HCT116 (cell line): ENCODE data around the gene OBSCN. TPM values are rescaled to one million over a fixed set of nuclear protein-coding genes. Genes with fewer than 3 reads are reported as not detected.

Experiments
- ATAC-seq: fragments of 200-7000 bp; cut with Tn5 transposase; 2 replicates; pipeline ENCODE4 v1.9.1; 2020; ENCODE audit warnings: mild to moderate bottlenecking, moderate library complexity
- BruUV-seq: library from RNA; stranded (reverse); fragments of 400-500 nt; replicated peaks from 2 replicates; lab custom pipeline; 2021; lab: Mats Ljungman, UMichigan
- CTCF ChIA-PET: fragments of 300-600 bp; sonication (Branson Sonifier 250); formaldehyde crosslinking; loops from one replicate; lab custom pipeline; 2021; ENCODE audit warnings: antibody characterized with exemption; lab: Charles Lee
- POLR2A ChIA-PET: fragments of 300-600, 350-600 bp; sonication (Branson Sonifier 250); formaldehyde crosslinking; loops from one replicate; lab custom pipeline; 2021; ENCODE audit warnings: antibody characterized with exemption; lab: Charles Lee
- RAD21 ChIA-PET, 2 experiments: fragments of 300-600 bp; sonication (Branson Sonifier 250); formaldehyde crosslinking; loops; one replicate each; lab custom pipeline; 2023; ENCODE audit warnings: low total read pairs in 2 of 2; ENCODE audit not compliant: uncharacterized antibody in 2 of 2, unreplicated experiment in 2 of 2, low non-redundant PET in 1 of 2; lab: Charles Lee
- DNase-seq: peaks from one replicate; pipeline ENCODE4 v3.0.0-alpha.2; 2010; ENCODE audit warnings: low read depth, low spot score
- H2AFZ ChIP-seq: fragments of 200-600 bp; shearing (Covaris generic), sonication (generic); 2 replicates; pipeline ENCODE4 v1.6.1; 2017; ENCODE audit warnings: low read depth, mixed run types, mixed read lengths, antibody characterized with exemption, low read length; ENCODE audit not compliant: poor library complexity, severe bottlenecking
- H3K27ac ChIP-seq: 2 replicates; pipeline ENCODE4 v1.5.1; 2012; ENCODE audit warnings: low read depth, low read length
- H3K27me3 ChIP-seq: fragments of 200-600 bp; sonication (generic); 2 replicates; pipeline ENCODE4 v1.6.1; 2016; ENCODE audit warnings: mixed run types, low read length, mixed read lengths; ENCODE audit not compliant: insufficient read depth
- H3K36me3 ChIP-seq, 2 experiments: fragments of 200-500 bp in 1 of 2; fragments of 200-600 bp in 1 of 2; sonication (Bioruptor generic) in 1 of 2; sonication (generic) in 1 of 2; 2 replicates each; pipeline versions ENCODE4 v1.5.1 to v1.6.1; 2014 to 2016; ENCODE audit warnings: low read length in 2 of 2, inconsistent platforms in 1 of 2, mixed read lengths in 1 of 2, mixed run types in 1 of 2; ENCODE audit not compliant: insufficient read depth in 2 of 2, control insufficient read depth in 1 of 2
- H3K4me1 ChIP-seq, 2 experiments: fragments of 200-600 bp in 1 of 2; sonication (generic) in 1 of 2; 2 replicates each; pipeline versions ENCODE4 v1.5.1 to v1.6.1; 2012 to 2017; ENCODE audit warnings: low read length in 2 of 2, inconsistent platforms in 1 of 2, mild to moderate bottlenecking in 1 of 2, mixed read lengths in 1 of 2, mixed run types in 1 of 2, moderate library complexity in 1 of 2; ENCODE audit not compliant: insufficient read depth in 2 of 2, control insufficient read depth in 1 of 2
- H3K4me2 ChIP-seq: fragments of 200-600 bp; sonication (generic); 2 replicates; pipeline ENCODE4 v1.6.1; 2017; ENCODE audit warnings: mixed run types, low read length, mixed read lengths
- H3K4me3 ChIP-seq, 2 experiments: fragments of 200-600 bp in 1 of 2; sonication (generic) in 1 of 2; replicated peaks in 1 of 2; 2 replicates each; pipeline ENCODE4 v1.5.1; 2011 to 2016; ENCODE audit warnings: low read length in 2 of 2, control low read depth in 1 of 2, low read depth in 1 of 2, mild to moderate bottlenecking in 1 of 2, mixed read lengths in 1 of 2, mixed run types in 1 of 2
- H3K79me2 ChIP-seq: fragments of 200-600 bp; sonication (generic); 2 replicates; pipeline ENCODE4 v1.6.1; 2017; ENCODE audit warnings: mild to moderate bottlenecking, mixed run types, low read length, moderate library complexity, mixed read lengths; ENCODE audit not compliant: insufficient read depth
- H3K9ac ChIP-seq: fragments of 200-600 bp; sonication (generic); 2 replicates; pipeline ENCODE4 v1.6.1; 2016; ENCODE audit warnings: low read length, mixed read lengths
- H3K9me2 ChIP-seq: fragments of 200-600 bp; sonication (generic), shearing (Covaris generic); 2 replicates; pipeline ENCODE4 v1.6.1; 2017; ENCODE audit warnings: mixed run types, mild to moderate bottlenecking, moderate library complexity; ENCODE audit not compliant: insufficient read depth
- H3K9me3 ChIP-seq, 2 experiments: fragments of 200-500 bp in 1 of 2; fragments of 200-600 bp in 1 of 2; sonication (Bioruptor generic) in 1 of 2; sonication (generic) in 1 of 2; 2 replicates each; pipeline ENCODE4 v1.6.1; 2014 to 2017; ENCODE audit warnings: low read length in 2 of 2, mixed read lengths in 2 of 2, inconsistent platforms in 1 of 2, low read depth in 1 of 2, mild to moderate bottlenecking in 1 of 2, mixed run types in 1 of 2, moderate library complexity in 1 of 2; ENCODE audit not compliant: control insufficient read depth in 1 of 2, insufficient read depth in 1 of 2
- H4K20me1 ChIP-seq: fragments of 200-600 bp; sonication (generic), shearing (Covaris generic); 2 replicates; pipeline ENCODE4 v1.6.1; 2017; ENCODE audit warnings: mixed run types, mild to moderate bottlenecking, moderate library complexity; ENCODE audit not compliant: insufficient read depth
- CBX3 ChIP-seq: IDR thresholded peaks from 2 replicates; pipeline ENCODE4 v1.6.1; 2012; ENCODE audit warnings: low read depth
- CEBPB ChIP-seq: IDR thresholded peaks from 2 replicates; pipeline ENCODE4 v1.6.1; 2012; ENCODE audit warnings: low read depth
- EGR1 ChIP-seq: IDR thresholded peaks from 2 replicates; pipeline ENCODE4 v1.6.1; 2012; ENCODE audit warnings: low read depth
- ELF1 ChIP-seq: IDR thresholded peaks from 2 replicates; pipeline ENCODE4 v1.6.1; 2012; ENCODE audit warnings: low read depth, borderline replicate concordance
- EZH2 ChIP-seq: fragments of 200-600 bp; sonication (generic); IDR thresholded peaks from 2 replicates; pipeline ENCODE4 v1.6.1; 2017; ENCODE audit warnings: antibody characterized with exemption, mixed run types
- FOSL1 ChIP-seq: IDR thresholded peaks from 2 replicates; pipeline ENCODE4 v1.6.1; 2012; ENCODE audit warnings: low read depth
- JUND ChIP-seq: IDR thresholded peaks from 2 replicates; pipeline ENCODE4 v1.6.1; 2012
- POLR2A ChIP-seq: IDR thresholded peaks from 2 replicates; pipeline ENCODE4 v1.7.0; 2011; ENCODE audit warnings: borderline replicate concordance; ENCODE audit not compliant: insufficient read depth, insufficient read length; ENCODE audit errors: extremely low read depth
- POLR2AphosphoS5 ChIP-seq: IDR thresholded peaks from 2 replicates; pipeline ENCODE4 v1.6.1; 2011; ENCODE audit warnings: mild to moderate bottlenecking, low read depth, low read length, moderate library complexity
- RAD21 ChIP-seq: IDR thresholded peaks from 2 replicates; pipeline ENCODE4 v1.6.1; 2012; ENCODE audit warnings: low read depth, mild to moderate bottlenecking
- SIN3A ChIP-seq: IDR thresholded peaks from 2 replicates; pipeline ENCODE4 v1.6.1; 2012; ENCODE audit warnings: low read depth
- SP1 ChIP-seq: IDR thresholded peaks from 2 replicates; pipeline ENCODE4 v1.6.1; 2012; ENCODE audit warnings: low read depth
- SRF ChIP-seq: IDR thresholded peaks from 2 replicates; pipeline ENCODE4 v1.6.1; 2012; ENCODE audit warnings: low read depth
- YY1 ChIP-seq: IDR thresholded peaks from 2 replicates; pipeline ENCODE4 v1.6.1; 2011; ENCODE audit warnings: low read length, low read depth, moderate library complexity, mild to moderate bottlenecking; ENCODE audit not compliant: insufficient replicate concordance; ENCODE audit errors: extremely low read depth
- ZFX ChIP-seq: fragments of 450-650 bp; IDR thresholded peaks from 2 replicates; pipeline ENCODE4 v1.6.1; 2017
- ZNF274 ChIP-seq: fragments of 200-500 bp; sonication (Bioruptor generic); IDR thresholded peaks from 2 replicates; pipeline ENCODE4 v1.6.1; 2014; ENCODE audit warnings: mild to moderate bottlenecking, low read depth, low read length, inconsistent platforms
- intact Hi-C: fragments of 100-400 bp; cut with micrococcal nuclease; formaldehyde crosslinking; loops from 2 replicates; pipeline ENCODE4 v1.10.0; 2022
- total RNA-seq: library from RNA; stranded (reverse); gene quantifications from one replicate; pipeline ENCODE4 v1.2.1, GENCODE V29; 2021; ENCODE audit not compliant: unreplicated experiment
- TF ChIP-seq, protein P1 (sequence below): IDR thresholded peaks from 2 replicates; pipeline ENCODE4 v1.6.1; 2012
- TF ChIP-seq, protein P2 (sequence below): IDR thresholded peaks from 2 replicates; pipeline ENCODE4 v1.6.1; 2012
- TF ChIP-seq, protein P3 (sequence below): IDR thresholded peaks from 2 replicates; pipeline ENCODE4 v1.6.1; 2012; ENCODE audit warnings: low read depth
- TF ChIP-seq, protein P4 (sequence below): IDR thresholded peaks from 2 replicates; pipeline ENCODE4 v1.6.1; 2011; ENCODE audit warnings: mild to moderate bottlenecking, low read length, moderate library complexity; ENCODE audit not compliant: insufficient replicate concordance; ENCODE audit errors: extremely low read depth

OBSCN gene
- total RNA-seq, 1 experiment from 2014 or later: 16.6 TPM

DNA sequence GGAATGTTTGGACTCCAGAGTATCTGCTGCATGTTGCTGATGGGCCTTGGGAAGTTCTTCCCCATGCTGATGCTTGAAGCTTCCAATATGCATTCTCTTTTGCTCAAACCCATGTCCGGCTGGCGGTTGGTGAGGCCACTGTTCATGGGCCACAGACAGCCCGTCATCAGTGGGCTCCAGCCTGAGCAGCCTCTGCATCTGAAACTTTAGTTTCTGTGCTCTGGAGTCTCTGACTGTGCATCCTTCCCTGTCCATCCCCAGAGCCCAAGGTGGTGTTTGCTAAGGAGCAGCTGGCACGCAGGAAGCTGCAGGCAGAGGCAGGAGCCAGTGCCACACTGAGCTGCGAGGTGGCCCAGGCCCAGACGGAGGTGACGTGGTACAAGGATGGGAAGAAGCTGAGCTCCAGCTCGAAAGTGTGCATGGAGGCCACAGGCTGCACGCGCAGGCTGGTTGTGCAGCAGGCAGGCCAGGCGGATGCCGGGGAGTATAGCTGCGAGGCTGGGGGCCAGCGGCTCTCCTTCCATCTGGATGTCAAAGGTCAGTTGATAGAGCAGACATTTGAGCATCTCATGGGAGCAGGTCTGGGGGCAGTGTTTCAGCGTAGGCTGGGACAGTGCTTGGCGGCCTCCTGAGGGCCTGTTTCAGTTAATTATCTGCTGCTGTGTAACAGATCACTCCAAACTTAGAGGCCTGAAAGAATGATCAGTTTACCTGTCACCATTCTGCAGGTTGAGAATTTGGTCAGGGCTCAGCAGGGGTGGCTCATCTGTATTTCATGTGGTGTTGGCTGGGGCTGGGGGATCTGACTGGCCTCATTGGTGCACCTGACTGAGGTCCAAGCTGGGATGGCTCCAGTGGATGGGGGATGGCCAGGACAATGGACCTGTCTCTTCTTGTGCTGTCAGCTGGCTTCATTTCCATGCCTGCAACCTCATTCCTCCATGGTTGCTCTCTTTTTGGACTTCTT lies 16.6 kb downstream of the OBSCN start:
- Histone ChIP-seq H3K79me2 (no peaks in the 10 kb centered on the region), H4K20me1 (no peaks in the 10 kb centered on the region), H3K27me3 (no peaks in the 10 kb centered on the region), H2AFZ (no peak overlapping the region), H3K4me2 (no peak overlapping the region), H3K9me2 (no peaks in the 10 kb centered on the region), H3K36me3 (no peaks in the 10 kb centered on the region; a peak in 1 of 4 replicates), H3K9me3 (no peaks in the 10 kb centered on the region), H3K4me3 (no peak overlapping the region), H3K4me1 (peaks cover 0 to 5% of the 10 kb centered on the region in 2 experiments; a peak in 1 of 4 replicates), H3K27ac (no peak overlapping the region), H3K9ac (no peak overlapping the region)
- ChIA-PET CTCF (no interaction called here), RAD21 (no interaction called here), POLR2A (no interaction called here)
- DNase-seq: no peak
- no peak for TF ChIP-seq FOSL1
- no peak for TF ChIP-seq EZH2
- TF ChIP-seq RAD21: no peak
- no peak for TF ChIP-seq JUND
- TF ChIP-seq, protein P1, sequence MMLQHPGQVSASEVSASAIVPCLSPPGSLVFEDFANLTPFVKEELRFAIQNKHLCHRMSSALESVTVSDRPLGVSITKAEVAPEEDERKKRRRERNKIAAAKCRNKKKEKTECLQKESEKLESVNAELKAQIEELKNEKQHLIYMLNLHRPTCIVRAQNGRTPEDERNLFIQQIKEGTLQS: no peak
- no peak for TF ChIP-seq CEBPB
- no peak for TF ChIP-seq ZFX
- TF ChIP-seq YY1: no peak
- TF ChIP-seq, protein P2, sequence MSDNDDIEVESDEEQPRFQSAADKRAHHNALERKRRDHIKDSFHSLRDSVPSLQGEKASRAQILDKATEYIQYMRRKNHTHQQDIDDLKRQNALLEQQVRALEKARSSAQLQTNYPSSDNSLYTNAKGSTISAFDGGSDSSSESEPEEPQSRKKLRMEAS: no peak
- TF ChIP-seq CBX3: no peak
- TF ChIP-seq ZNF274: no peak
- no peak for TF ChIP-seq EGR1
- TF ChIP-seq POLR2A: no peak
- no peak for TF ChIP-seq POLR2AphosphoS5
- TF ChIP-seq, protein P3, sequence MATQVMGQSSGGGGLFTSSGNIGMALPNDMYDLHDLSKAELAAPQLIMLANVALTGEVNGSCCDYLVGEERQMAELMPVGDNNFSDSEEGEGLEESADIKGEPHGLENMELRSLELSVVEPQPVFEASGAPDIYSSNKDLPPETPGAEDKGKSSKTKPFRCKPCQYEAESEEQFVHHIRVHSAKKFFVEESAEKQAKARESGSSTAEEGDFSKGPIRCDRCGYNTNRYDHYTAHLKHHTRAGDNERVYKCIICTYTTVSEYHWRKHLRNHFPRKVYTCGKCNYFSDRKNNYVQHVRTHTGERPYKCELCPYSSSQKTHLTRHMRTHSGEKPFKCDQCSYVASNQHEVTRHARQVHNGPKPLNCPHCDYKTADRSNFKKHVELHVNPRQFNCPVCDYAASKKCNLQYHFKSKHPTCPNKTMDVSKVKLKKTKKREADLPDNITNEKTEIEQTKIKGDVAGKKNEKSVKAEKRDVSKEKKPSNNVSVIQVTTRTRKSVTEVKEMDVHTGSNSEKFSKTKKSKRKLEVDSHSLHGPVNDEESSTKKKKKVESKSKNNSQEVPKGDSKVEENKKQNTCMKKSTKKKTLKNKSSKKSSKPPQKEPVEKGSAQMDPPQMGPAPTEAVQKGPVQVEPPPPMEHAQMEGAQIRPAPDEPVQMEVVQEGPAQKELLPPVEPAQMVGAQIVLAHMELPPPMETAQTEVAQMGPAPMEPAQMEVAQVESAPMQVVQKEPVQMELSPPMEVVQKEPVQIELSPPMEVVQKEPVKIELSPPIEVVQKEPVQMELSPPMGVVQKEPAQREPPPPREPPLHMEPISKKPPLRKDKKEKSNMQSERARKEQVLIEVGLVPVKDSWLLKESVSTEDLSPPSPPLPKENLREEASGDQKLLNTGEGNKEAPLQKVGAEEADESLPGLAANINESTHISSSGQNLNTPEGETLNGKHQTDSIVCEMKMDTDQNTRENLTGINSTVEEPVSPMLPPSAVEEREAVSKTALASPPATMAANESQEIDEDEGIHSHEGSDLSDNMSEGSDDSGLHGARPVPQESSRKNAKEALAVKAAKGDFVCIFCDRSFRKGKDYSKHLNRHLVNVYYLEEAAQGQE: no peak
- TF ChIP-seq, protein P4, sequence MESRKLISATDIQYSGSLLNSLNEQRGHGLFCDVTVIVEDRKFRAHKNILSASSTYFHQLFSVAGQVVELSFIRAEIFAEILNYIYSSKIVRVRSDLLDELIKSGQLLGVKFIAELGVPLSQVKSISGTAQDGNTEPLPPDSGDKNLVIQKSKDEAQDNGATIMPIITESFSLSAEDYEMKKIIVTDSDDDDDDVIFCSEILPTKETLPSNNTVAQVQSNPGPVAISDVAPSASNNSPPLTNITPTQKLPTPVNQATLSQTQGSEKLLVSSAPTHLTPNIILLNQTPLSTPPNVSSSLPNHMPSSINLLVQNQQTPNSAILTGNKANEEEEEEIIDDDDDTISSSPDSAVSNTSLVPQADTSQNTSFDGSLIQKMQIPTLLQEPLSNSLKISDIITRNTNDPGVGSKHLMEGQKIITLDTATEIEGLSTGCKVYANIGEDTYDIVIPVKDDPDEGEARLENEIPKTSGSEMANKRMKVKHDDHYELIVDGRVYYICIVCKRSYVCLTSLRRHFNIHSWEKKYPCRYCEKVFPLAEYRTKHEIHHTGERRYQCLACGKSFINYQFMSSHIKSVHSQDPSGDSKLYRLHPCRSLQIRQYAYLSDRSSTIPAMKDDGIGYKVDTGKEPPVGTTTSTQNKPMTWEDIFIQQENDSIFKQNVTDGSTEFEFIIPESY: no peak
- TF ChIP-seq SP1: no peak
- no peak for TF ChIP-seq ELF1
- TF ChIP-seq SIN3A: no peak
- TF ChIP-seq SRF: no peak
- intact Hi-C loops: no loop called here
- no TSS peak for BruUV-seq
- no peak for ATAC-seq
